ENCODE results near the gene UXS1. TPM values are rescaled to one million over a fixed set of nuclear protein-coding genes. Genes with fewer than 3 reads are reported as not detected.

Gene UXS1
- total RNA-seq, 3 donors from 2014 or later = 29.4 to 33.9 (median 30.3) TPM

DNA sequence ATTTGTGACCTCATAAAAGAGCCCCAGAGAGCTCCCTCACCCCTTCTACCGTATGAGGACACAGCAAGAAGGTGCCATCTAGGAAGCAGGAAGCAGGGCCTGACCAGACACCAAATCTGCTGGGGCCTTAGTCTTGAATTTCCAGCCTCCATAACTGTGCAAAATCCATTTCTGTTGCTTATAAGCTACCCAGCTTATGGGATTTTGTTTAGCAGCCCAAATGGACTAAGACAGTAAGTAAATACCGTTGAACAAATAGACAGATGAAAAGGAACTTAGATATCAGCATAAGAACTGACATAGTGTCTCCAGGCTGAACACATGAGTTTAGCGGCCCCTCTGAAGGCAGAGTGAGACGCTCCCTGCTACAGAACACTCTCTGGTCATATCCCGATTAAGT lies 130.9 kb downstream of the UXS1 start:
- Mint-ChIP-seq H3K4me1 (ENCODE audit: low read depth) (peaks cover 38% of the 10 kb centered on the region), H3K27me3 (ENCODE audit: low read depth) (peaks cover 7% of the 10 kb centered on the region), H3K36me3 (ENCODE audit: insufficient read depth) (no peaks in the 10 kb centered on the region), H3K9me3 (peaks cover 3% of the 10 kb centered on the region), H3K4me3 (no peak overlapping the region)
- DNase-seq (no peak), ATAC-seq (no peak)

DNA sequence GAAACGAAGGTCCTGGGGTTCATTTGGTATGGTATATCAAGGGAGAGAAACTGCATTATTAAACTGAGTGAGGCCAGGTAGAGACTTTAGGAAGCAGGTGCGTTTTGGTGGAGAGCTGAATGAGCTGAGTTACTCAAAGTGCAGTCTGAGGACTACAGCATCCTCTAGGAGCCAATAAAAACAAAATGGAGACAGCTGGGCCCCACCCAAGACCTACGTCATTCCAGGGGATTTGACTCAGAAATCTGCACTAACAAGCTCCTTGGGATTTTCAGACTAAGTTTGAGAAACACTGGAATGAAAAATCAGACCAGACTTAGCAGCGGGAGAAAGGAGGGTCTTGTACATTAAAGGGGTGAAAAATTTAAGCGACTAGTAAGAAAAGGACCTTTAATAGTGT lies 131.5 kb downstream of the UXS1 start:
- H3K4me1 Mint-ChIP-seq (ENCODE audit: low read depth) = peaks cover 43% of the 10 kb centered on the region
- peaks cover 7% of the 10 kb centered on the region for H3K27me3 Mint-ChIP-seq (ENCODE audit: low read depth)
- no peak overlapping the region for H3K4me3 Mint-ChIP-seq
- no peaks in the 10 kb centered on the region for H3K36me3 Mint-ChIP-seq (ENCODE audit: insufficient read depth)
- no peak for ATAC-seq
- peaks cover 3% of the 10 kb centered on the region for H3K9me3 Mint-ChIP-seq
- no peak for DNase-seq

DNA sequence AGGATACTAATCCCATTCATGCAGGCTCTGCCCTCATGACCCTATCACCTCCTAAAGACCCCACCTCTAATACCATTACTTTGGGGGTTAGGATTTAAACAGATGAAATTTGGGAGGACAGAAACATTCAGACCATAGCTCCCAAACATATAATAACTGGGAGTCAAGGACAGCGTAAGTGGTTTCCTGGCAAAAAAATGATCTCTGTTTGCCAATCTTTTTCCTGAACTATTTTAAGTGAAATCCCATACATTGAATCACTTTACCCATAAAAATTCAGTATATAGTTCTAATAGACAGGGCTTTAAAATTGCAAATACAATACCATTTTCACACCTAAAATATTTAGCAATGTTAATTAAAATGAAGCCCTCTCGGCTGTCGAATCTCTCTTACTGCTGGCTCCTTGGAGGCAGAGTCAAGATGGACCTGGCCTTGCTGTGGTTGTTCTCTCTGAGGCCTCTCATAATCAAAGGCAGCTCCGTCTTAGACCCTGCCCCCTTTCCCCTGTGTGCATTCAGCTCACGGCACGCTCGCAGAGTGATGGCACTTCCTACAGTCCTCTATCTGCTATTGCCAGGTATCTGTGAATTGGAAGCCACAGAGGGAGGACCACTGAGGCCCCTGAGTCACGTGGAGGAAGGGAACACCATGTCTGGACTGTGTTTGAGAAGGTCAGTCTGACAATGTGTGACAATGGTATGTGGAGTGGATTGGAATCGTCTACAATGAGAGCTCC lies 132.3 kb downstream of the UXS1 start:
- H3K36me3 Mint-ChIP-seq (ENCODE audit: insufficient read depth) = no peaks in the 10 kb centered on the region
- no peak for DNase-seq

DNA sequence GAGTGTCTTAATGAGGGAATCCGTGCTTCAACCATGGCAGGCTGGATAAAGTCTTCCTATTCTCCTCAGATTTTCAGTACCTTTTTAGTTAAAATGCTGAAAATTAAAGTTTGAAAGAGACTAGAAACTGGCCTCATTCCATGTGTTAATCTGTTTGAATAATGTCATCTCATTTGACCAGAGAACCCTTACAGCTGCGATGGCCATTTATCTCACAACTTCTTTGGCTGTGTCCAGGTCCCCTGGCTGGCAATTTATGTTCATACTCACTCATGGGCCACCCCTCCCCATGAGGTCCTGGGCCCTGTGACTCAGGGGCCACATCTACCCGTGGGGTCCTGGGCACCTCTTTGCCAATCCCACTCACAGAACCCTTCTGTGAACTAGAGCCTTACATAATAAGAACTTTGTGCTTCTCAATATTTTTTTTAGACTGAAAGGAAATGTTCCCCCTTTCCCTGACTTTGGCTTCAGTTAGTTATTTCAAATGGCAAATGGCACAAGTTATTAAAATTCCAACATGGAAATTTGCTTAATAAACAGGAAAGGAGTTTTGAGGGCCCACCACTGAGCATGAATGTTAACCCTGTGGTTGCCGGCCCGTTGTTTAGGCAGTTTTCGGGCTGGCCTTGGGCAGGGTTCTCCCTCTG lies 134.6 kb downstream of the UXS1 start:
- DNase-seq (no peak), ATAC-seq (no peak)
- Mint-ChIP-seq H3K4me3 (no peak overlapping the region), H3K36me3 (ENCODE audit: insufficient read depth) (no peaks in the 10 kb centered on the region), H3K4me1 (ENCODE audit: low read depth) (peaks cover 58% of the 10 kb centered on the region), H3K27me3 (ENCODE audit: low read depth) (no peaks in the 10 kb centered on the region), H3K9me3 (peaks cover 3% of the 10 kb centered on the region)

More for the DNA sequence above, 132.3 kb downstream of the UXS1 start:
- peaks cover 3% of the 10 kb centered on the region for H3K9me3 Mint-ChIP-seq
- peaks cover 7% of the 10 kb centered on the region for H3K27me3 Mint-ChIP-seq (ENCODE audit: low read depth)
- no peak for ATAC-seq
- peaks cover 51% of the 10 kb centered on the region for H3K4me1 Mint-ChIP-seq (ENCODE audit: low read depth)
- H3K4me3 Mint-ChIP-seq = no peak overlapping the region

DNA sequence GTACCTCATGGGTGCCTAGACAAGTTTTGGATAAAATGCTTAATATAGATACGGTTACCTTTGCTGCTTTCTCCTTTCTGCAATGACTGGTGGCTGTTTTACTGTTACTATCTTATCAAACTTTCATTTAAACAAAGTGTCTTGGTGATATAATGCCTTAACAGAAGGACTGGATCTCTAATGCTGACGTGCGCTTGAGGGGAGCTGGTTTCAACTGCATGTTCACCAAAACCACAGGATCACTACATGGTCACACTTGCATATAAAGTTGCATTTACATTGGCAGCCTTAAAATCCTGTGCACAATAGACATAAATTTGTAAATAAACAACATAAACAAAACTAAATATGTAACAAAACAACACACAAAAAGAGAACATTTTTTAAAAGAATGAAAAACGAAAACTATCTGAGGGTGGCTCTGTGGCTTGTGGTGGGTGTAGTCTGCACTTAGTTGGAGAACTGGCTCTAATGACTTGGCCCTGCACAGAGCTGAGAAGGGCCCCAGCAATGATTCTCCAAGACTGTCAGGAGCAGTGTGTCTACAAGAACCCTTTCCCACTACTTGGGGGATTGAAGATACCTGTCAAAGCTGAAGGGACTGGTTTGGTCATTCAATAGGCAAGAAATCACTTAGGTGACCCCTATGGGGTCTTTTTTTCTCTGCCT lies 135.5 kb downstream of the UXS1 start:
- Mint-ChIP-seq H3K27me3 (ENCODE audit: low read depth) (no peaks in the 10 kb centered on the region), H3K4me3 (no peak overlapping the region), H3K36me3 (ENCODE audit: insufficient read depth) (no peaks in the 10 kb centered on the region), H3K9me3 (peaks cover 3% of the 10 kb centered on the region), H3K4me1 (ENCODE audit: low read depth) (peaks cover 66% of the 10 kb centered on the region)
- ATAC-seq (peak; percentile 54 to 55), DNase-seq (no peak)

DNA sequence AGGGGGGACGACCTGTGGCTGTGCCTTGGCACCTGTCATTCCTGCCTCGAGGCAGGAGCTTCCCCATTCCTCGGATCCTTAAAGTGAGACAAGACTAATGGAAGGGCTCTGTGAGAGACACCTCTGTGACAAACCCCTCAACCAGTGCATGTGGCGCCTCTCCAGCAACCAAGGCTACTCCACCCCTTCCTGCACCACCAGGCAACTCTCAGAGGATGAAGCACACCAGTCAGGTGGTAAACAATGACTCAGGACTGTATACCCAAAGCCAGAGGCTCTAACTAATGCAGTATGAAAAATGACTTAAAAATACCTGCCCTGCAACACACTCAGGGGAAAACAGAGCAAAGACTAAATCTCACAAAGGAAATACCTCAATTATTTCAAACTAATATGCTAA lies 136.9 kb downstream of the UXS1 start:
- peaks cover 3% of the 10 kb centered on the region for H3K9me3 Mint-ChIP-seq
- ATAC-seq (peak; percentile 86 to 92), DNase-seq (peak; percentile 48)
- H3K4me1 Mint-ChIP-seq (ENCODE audit: low read depth) = peaks cover 79% of the 10 kb centered on the region
- peak overlapping the region; percentile 14 for H3K4me3 Mint-ChIP-seq
- no peaks in the 10 kb centered on the region for H3K27me3 Mint-ChIP-seq (ENCODE audit: low read depth)
- H3K36me3 Mint-ChIP-seq (ENCODE audit: insufficient read depth) = no peaks in the 10 kb centered on the region

DNA sequence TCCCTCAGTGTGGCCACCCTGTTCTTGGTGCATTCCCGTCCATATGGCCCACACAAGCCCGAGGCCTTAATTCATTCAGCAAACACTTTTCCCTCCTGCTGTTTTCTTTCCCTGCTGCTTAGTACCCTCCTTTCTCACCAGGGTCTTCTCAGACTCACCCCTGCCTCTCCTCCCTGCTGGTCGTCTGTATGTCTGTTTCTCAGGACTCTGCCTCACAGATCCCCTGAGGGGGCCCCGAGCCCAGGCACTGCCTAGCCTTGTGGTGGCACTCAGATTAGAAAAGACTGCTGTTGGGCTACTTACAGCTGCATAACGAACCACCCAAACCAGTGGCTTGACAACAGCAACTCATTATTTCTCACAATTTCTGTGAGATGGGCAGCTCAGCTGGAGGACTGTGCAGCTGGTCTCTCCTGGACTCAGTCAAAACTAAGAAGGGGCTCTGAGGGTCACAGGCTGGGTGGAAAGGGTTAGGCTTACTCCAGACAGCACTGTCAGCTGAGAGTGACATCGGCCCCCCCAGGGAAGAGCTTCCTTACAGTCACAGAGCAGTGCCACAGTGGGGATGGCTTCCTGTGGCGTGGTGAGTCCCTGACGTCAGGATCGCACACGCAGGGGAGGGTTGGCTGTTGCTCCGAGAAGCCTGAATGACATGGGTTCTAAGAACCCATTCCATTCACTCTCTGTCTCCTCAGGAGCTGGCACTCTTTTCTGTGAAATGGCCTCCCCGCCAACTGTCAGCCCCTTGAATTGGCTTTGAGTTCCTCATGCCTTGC lies 139.0 kb downstream of the UXS1 start:
- ATAC-seq (no peak), DNase-seq (no peak)
- Mint-ChIP-seq H3K27me3 (ENCODE audit: low read depth) (no peaks in the 10 kb centered on the region), H3K36me3 (ENCODE audit: insufficient read depth) (no peaks in the 10 kb centered on the region), H3K4me3 (no peak overlapping the region), H3K9me3 (peaks cover 3% of the 10 kb centered on the region), H3K4me1 (ENCODE audit: low read depth) (peaks cover 82% of the 10 kb centered on the region)

DNA sequence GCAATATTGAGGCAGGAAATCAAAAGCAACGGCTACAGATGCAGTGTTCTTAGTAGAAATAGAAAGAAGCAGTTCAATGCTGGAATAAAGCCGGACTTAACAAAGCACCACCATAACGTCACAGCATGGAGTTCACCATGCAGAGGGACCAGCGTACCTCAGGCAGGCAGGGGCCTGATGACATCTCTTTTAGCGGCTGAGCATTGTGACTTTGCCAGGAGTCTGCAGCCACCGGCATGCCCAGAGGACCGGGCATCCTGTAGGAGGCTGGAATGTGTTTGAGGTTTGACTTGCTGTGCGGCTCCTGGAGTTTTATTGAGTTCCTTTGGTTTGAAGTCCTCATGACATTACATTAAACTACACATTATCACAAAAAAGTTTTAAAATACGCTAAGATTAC lies 139.8 kb downstream of the UXS1 start:
- DNase-seq (no peak), ATAC-seq (no peak)
- no peaks in the 10 kb centered on the region for H3K36me3 Mint-ChIP-seq (ENCODE audit: insufficient read depth)
- no peaks in the 10 kb centered on the region for H3K27me3 Mint-ChIP-seq (ENCODE audit: low read depth)
- H3K4me1 Mint-ChIP-seq (ENCODE audit: low read depth) = peaks cover 76% of the 10 kb centered on the region
- H3K4me3 Mint-ChIP-seq = no peak overlapping the region
- H3K9me3 Mint-ChIP-seq = peaks cover 3% of the 10 kb centered on the region

DNA sequence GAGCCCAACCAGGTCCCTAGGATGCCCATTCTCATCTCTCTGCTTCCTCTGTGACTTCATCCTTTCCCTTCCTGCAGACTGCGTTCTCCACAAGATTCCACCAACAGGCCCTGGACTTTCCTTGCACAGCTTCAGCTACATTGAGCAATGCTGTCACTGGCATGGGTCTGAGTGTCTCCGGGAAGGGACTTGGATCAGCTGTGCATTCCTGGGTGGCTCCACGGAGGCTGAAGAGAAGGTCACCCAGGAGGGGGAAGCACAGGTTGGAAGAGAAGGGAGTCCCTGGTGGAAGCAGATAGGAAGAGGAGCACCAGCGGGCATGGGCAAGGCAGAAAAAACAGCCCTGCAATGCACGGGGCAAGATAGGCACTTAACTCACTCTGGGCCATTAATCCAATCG lies 140.5 kb downstream of the UXS1 start:
- ATAC-seq (no peak), DNase-seq (no peak)
- Mint-ChIP-seq H3K27me3 (ENCODE audit: low read depth) (no peaks in the 10 kb centered on the region), H3K4me3 (no peak overlapping the region), H3K36me3 (ENCODE audit: insufficient read depth) (no peaks in the 10 kb centered on the region), H3K9me3 (peaks cover 3% of the 10 kb centered on the region), H3K4me1 (ENCODE audit: low read depth) (peaks cover 69% of the 10 kb centered on the region)

DNA sequence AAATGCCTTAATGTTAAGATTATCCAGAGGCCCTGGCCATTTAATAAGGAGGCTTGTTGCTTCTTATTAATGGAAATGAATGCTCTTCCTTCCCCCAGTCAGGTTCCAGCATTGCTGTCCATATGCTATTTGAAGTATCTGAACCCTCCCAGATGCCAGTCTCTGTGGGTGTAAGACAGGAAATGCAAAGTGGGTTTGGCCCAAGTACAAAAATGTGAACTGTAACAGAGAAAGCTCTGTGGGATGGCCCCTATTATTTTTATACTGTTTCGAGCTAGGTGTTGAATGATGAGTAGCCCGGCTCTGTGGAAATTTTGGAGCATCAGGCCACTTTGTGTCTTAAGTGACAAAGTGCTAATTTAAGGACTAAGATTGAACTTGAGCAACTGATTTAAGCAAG lies 141.0 kb downstream of the UXS1 start:
- Mint-ChIP-seq H3K4me1 (ENCODE audit: low read depth) (peaks cover 64% of the 10 kb centered on the region), H3K9me3 (peaks cover 3% of the 10 kb centered on the region), H3K4me3 (no peak overlapping the region), H3K36me3 (ENCODE audit: insufficient read depth) (no peaks in the 10 kb centered on the region), H3K27me3 (ENCODE audit: low read depth) (no peaks in the 10 kb centered on the region)
- DNase-seq (no peak), ATAC-seq (peak; percentile 21 to 24)

DNA sequence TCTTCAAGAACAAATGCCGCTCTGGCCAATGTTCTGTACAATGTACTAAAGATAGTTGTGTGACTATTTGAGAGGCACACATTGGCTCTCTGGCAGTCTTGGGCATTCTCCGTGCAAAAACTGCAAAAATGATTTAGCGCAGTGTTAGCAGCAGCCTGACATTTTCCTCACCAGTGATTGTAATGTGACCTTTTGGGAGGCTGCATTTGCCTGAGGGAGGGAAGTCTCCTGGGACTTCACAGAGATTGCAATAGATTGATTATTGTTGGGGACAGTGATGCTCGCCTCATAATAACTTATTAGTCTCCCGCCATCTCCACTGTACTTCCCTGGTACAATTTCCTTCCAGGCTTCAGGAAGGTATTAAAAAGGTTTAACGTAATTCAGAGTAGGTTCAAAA lies 149.2 kb downstream of the UXS1 start:
- Mint-ChIP-seq H3K4me3 (no peak overlapping the region), H3K27me3 (ENCODE audit: low read depth) (no peaks in the 10 kb centered on the region), H3K4me1 (ENCODE audit: low read depth) (no peaks in the 10 kb centered on the region), H3K9me3 (no peaks in the 10 kb centered on the region), H3K36me3 (ENCODE audit: insufficient read depth) (no peaks in the 10 kb centered on the region)
- DNase-seq (no peak), ATAC-seq (no peak)

DNA sequence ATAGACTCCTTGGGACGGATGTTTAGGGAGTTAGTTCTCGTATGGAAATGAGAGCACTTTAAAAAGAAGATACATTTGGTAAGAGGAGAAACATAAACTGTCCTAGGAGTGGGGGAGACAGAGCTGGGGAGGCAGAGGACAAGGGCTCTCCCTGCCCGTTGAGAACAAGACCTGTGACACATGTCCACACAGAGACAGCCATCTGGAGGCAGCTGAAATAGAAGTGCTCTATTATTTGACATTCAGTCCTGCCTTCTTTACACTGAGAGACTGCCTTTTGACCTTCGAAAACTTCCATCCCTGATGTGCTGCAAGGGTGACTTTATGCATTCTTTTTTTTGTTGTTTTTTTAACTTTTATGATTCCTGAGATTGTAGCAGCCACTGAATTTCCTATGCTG lies 150.1 kb downstream of the UXS1 start:
- no peak for DNase-seq
- Mint-ChIP-seq H3K36me3 (ENCODE audit: insufficient read depth) (no peaks in the 10 kb centered on the region), H3K4me1 (ENCODE audit: low read depth) (no peaks in the 10 kb centered on the region), H3K9me3 (no peaks in the 10 kb centered on the region), H3K27me3 (ENCODE audit: low read depth) (no peaks in the 10 kb centered on the region), H3K4me3 (no peak overlapping the region)
- ATAC-seq = no peak

Measured in activated T-cell treated with anti-CD3 and anti-CD28 coated beads, Interleukin-2, amount 50 U/mL, for 4 hours (primary cell).